Transverse colon (tissue), 4 donors: ENCODE measurements around the gene BTD. TPM values are rescaled to one million over a fixed set of nuclear protein-coding genes. Genes with fewer than 3 reads are reported as not detected.
"Not testable (repeated sequence)": the region's sequence is repeated elsewhere in the genome, so short reads cannot be mapped to it uniquely, and the experiment has no call there.

ENCODE experiments used
- DNase-seq: peaks from one replicate; pipeline ENCODE4 v3.0.0-alpha.2; 2019
- H3K27ac ChIP-seq, 4 donors: fragments of 200-600 bp; sonication (generic); 2 replicates each; pipeline ENCODE4 v1.5.1; 2016 to 2018; ENCODE audit warnings: inconsistent platforms in 4 of 4
- H3K27me3 ChIP-seq: fragments of 200-600 bp; sonication (generic); 2 replicates; pipeline ENCODE4 v1.5.1; 2017; ENCODE audit warnings: inconsistent platforms
- H3K36me3 ChIP-seq, 4 donors: fragments of 200-600 bp; sonication (generic); 2 replicates each; pipeline ENCODE4 v1.5.1; 2017 to 2019; ENCODE audit warnings: inconsistent platforms in 4 of 4
- H3K4me1 ChIP-seq, 4 donors: fragments of 200-600 bp; sonication (generic); 2 replicates each; pipeline ENCODE4 v1.5.1; 2017 to 2020; ENCODE audit warnings: inconsistent platforms in 4 of 4
- H3K4me3 ChIP-seq, 4 donors: fragments of 200-600 bp; sonication (generic); 1 replicate in 1 of 4; 2 replicates in 3 of 4; pipeline versions ENCODE4 v1.5.1 to v1.6.1; 2017 to 2019; ENCODE audit warnings: inconsistent platforms in 4 of 4
- H3K9me3 ChIP-seq, 2 donors: fragments of 200-600 bp; sonication (generic); 2 replicates each; pipeline ENCODE4 v1.5.1; 2017 to 2019; ENCODE audit warnings: inconsistent platforms in 2 of 2
- CTCF ChIP-seq, 5 experiments: fragments of 200-600 bp in 3 of 5; fragments of 450-650 bp in 2 of 5; sonication (generic) in 3 of 5; IDR thresholded peaks; 1 replicate in 2 of 5; 2 replicates in 3 of 5; pipeline ENCODE4 v1.5.1; 2016 to 2017; ENCODE audit warnings: antibody characterized with exemption in 5 of 5, inconsistent platforms in 3 of 5, mild to moderate bottlenecking in 2 of 5, moderate library complexity in 1 of 5
- EP300 ChIP-seq: sonication (generic); formaldehyde crosslinking; IDR thresholded peaks from one replicate; pipeline ENCODE4 v1.6.1; 2017; ENCODE audit warnings: antibody characterized with exemption, low read depth
- POLR2A ChIP-seq: fragments of 450-650 bp; IDR thresholded peaks from one replicate; pipeline ENCODE4 v1.6.1; 2016; ENCODE audit warnings: antibody characterized with exemption, mild to moderate bottlenecking, moderate library complexity
- POLR2AphosphoS5 ChIP-seq, 3 donors: sonication (generic); formaldehyde crosslinking; IDR thresholded peaks; one replicate each; pipeline ENCODE4 v1.6.1; 2016; ENCODE audit warnings: antibody characterized with exemption in 3 of 3
- WGBS, 2 donors: methylation state at CpG; one replicate each; pipeline ENCODE4 v1.1.5; 2018; ENCODE audit warnings: low coverage in 1 of 2; 5-methylcytosine and 5-hydroxymethylcytosine counted together
- in situ Hi-C, 4 donors: fragments of 200-750 bp; cut with MboI; loops; one replicate each; pipeline versions ENCODE4 v1.15.0 to v1.15.1; 2017; ENCODE audit warnings: low sequenced_read_pairs in 3 of 4, low pct_ligation_motif_present in 1 of 4, low pct_unique_long_range_greater_than_20kb in 1 of 4
- intact Hi-C: fragments of 100-400 bp; cut with DNase I; formaldehyde crosslinking; loops from one replicate; pipeline ENCODE4 v1.15.1; 2023; ENCODE audit warnings: low total_unique reads
- total RNA-seq, 4 donors: library from RNA; depleted of rRNA; stranded (reverse); fragments of >200 nt; gene quantifications; one replicate each; pipeline ENCODE4 v1.1.0, GENCODE V29; 2016

BTD gene
- total RNA-seq, 4 donors from 2014 or later, result 21.3 to 49.6 (median 36.3) TPM

GRCh38 chr3:15592968-15593367 is 8.6 kb upstream of the BTD start:
- H3K4me3 ChIP-seq, result no peak overlapping the region
- H3K9me3 ChIP-seq, result no peaks in the 10 kb centered on the region
- H3K36me3 ChIP-seq, result peaks cover 0 to 26% (median 8%) of the 10 kb centered on the region in 4 donors
- H3K27ac ChIP-seq, result no peak overlapping the region
- intact Hi-C loops, result no loop called here
- in situ Hi-C loops, result no loop called here
- 76 to 100% methylated on average over 4 to 8 of the region's 8 CpGs for WGBS, 2 donors
- DNase-seq, result no peak
- no peaks in the 10 kb centered on the region for H3K27me3 ChIP-seq
- TF ChIP-seq POLR2AphosphoS5 (IDR thresholded peaks at IDR 0.05), result no peak
- TF ChIP-seq CTCF (IDR thresholded peaks at IDR 0.05), result no peak
- TF ChIP-seq POLR2A, result no peak
- TF ChIP-seq EP300, result no peak
- H3K4me1 ChIP-seq, result no peaks in the 10 kb centered on the region

GRCh38 chr3:15595955-15596354 is 5.6 kb upstream of the BTD start:
- Histone ChIP-seq H3K27ac (no peak overlapping the region), H3K9me3 (no peaks in the 10 kb centered on the region), H3K4me1 (peaks cover 8 to 10% (median 8%) of the 10 kb centered on the region in 4 donors), H3K36me3 (peaks cover 0 to 14% (median 0%) of the 10 kb centered on the region in 4 donors), H3K4me3 (no peak overlapping the region), H3K27me3 (no peaks in the 10 kb centered on the region)
- WGBS, 2 donors, result 77 to 88% methylated on average over 2 of the region's 2 CpGs
- TF ChIP-seq POLR2A, result no peak
- TF ChIP-seq CTCF (IDR thresholded peaks at IDR 0.05), result no peak
- no peak for TF ChIP-seq POLR2AphosphoS5 (IDR thresholded peaks at IDR 0.05)
- no peak for TF ChIP-seq EP300
- intact Hi-C loops, result no loop called here
- no peak for DNase-seq
- in situ Hi-C loops, result no loop called here

GRCh38 chr3:15601046-15601398 is 523 bp upstream of the BTD start:
- 1% methylated on average over 11 to 19 of the region's 19 CpGs for WGBS, 2 donors
- in situ Hi-C loops (no loop called here), intact Hi-C loops (no loop called here)
- Histone ChIP-seq H3K4me3 (peak overlapping the region; percentile 53 to 81 (median 69)), H3K27ac (peak overlapping the region; percentile 90 to 94 (median 92)), H3K36me3 (no peaks in the 10 kb centered on the region), H3K4me1 (peaks cover 8 to 19% (median 11%) of the 10 kb centered on the region in 4 donors), H3K27me3 (no peaks in the 10 kb centered on the region), H3K9me3 (no peaks in the 10 kb centered on the region)
- no peak for DNase-seq
- no peak for TF ChIP-seq POLR2AphosphoS5 (IDR thresholded peaks at IDR 0.05)
- TF ChIP-seq EP300, result no peak
- TF ChIP-seq CTCF (IDR thresholded peaks at IDR 0.05), result no peak
- no peak for TF ChIP-seq POLR2A

GRCh38 chr3:15602146-15602536 is 596 bp downstream of the BTD start:
- Histone ChIP-seq H3K4me3 (peak overlapping the region; percentile 53 to 81 (median 67)), H3K27ac (peak overlapping the region; percentile 90 to 94 (median 92)), H3K9me3 (no peaks in the 10 kb centered on the region), H3K36me3 (no peaks in the 10 kb centered on the region), H3K27me3 (no peaks in the 10 kb centered on the region), H3K4me1 (peaks cover 8 to 25% (median 15%) of the 10 kb centered on the region in 4 donors)
- in situ Hi-C loops, result no loop called here
- DNase-seq, result no peak
- TF ChIP-seq CTCF (IDR thresholded peaks at IDR 0.05), result no peak
- TF ChIP-seq POLR2AphosphoS5 (IDR thresholded peaks at IDR 0.05), result no peak
- TF ChIP-seq EP300, result no peak
- no peak for TF ChIP-seq POLR2A
- intact Hi-C loops, result no loop called here
- WGBS, 2 donors, result 0 to 3% methylated on average over 5 to 9 of the region's 9 CpGs

GRCh38 chr3:15602816-15603215 is 1.3 kb downstream of the BTD start:
- DNase-seq, H3K36me3 ChIP-seq, H3K27me3 ChIP-seq, in situ Hi-C loops, H3K9me3 ChIP-seq, intact Hi-C loops: not testable (repeated sequence)
- peaks cover 10 to 32% (median 21%) of the 10 kb centered on the region in 4 donors for H3K4me1 ChIP-seq
- peak overlapping the region in 1 of 4 donors; percentile 81 for H3K4me3 ChIP-seq
- WGBS, 2 donors, result 87 to 88% methylated on average over 3 of the region's 3 CpGs
- peak overlapping the region in 3 of 4 donors; percentile 91 to 94 (median 93) for H3K27ac ChIP-seq

GRCh38 chr3:15604584-15604983 is 3.0 kb downstream of the BTD start:
- DNase-seq, H3K9me3 ChIP-seq, H3K27ac ChIP-seq, H3K27me3 ChIP-seq, intact Hi-C loops, H3K4me3 ChIP-seq, H3K36me3 ChIP-seq, in situ Hi-C loops: not testable (repeated sequence)
- H3K4me1 ChIP-seq, result peaks cover 9 to 44% (median 30%) of the 10 kb centered on the region in 4 donors
- WGBS, 2 donors, result 91 to 100% methylated on average over 1 of the region's 1 CpG
